NT2/D1 (cell line): Measurements from ENCODE around the gene C9orf50.
"Not testable (repeated sequence)": the region's sequence is repeated elsewhere in the genome, so short reads cannot be mapped to it uniquely, and the experiment has no call there.

Experiments used
- YY1 ChIP-seq: IDR thresholded peaks from 2 replicates; pipeline ENCODE4 v1.6.1; 2011; ENCODE audit not compliant: insufficient read length, insufficient read depth
- ZNF274 ChIP-seq: IDR thresholded peaks from 2 replicates; pipeline ENCODE4 v1.6.1; 2011; ENCODE audit warnings: mild to moderate bottlenecking, low read depth, low read length

DNA sequence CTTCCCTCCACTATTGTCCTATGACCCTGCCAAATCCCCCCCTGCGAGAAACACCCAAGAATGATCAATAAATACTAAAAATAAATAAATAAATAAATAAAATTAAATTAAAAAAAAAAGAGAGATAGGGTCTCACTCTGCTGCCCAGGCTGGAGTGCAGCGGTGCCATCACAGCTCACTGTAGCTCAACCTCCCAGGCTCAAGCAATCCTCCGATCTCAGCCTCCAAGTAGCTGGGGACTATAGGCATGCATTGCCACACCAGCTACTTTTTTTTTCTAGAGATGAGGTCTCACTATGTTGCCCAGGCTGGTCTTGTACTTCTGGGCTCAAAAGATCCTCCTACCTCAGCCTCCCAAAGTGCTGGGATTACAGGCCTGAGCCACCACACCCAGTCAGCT lies 41.3 kb upstream of the C9orf50 start:
- not testable (repeated sequence) for TF ChIP-seq YY1, ZNF274
